ENCODE measurements around the gene GFER. TPM values are rescaled to one million over a fixed set of nuclear protein-coding genes. Genes with fewer than 3 reads are reported as not detected.
A peak's percentile ranks its signal among the peaks of the same experiment; 100 is the strongest.

GFER gene
- total and polyA plus RNA-seq, 9 of the 15 experiments (the other 6 are each of a cell fraction or from before 2014, with no cell fraction given) = 4.3 to 53.7 (median 19.8) TPM

DNA sequence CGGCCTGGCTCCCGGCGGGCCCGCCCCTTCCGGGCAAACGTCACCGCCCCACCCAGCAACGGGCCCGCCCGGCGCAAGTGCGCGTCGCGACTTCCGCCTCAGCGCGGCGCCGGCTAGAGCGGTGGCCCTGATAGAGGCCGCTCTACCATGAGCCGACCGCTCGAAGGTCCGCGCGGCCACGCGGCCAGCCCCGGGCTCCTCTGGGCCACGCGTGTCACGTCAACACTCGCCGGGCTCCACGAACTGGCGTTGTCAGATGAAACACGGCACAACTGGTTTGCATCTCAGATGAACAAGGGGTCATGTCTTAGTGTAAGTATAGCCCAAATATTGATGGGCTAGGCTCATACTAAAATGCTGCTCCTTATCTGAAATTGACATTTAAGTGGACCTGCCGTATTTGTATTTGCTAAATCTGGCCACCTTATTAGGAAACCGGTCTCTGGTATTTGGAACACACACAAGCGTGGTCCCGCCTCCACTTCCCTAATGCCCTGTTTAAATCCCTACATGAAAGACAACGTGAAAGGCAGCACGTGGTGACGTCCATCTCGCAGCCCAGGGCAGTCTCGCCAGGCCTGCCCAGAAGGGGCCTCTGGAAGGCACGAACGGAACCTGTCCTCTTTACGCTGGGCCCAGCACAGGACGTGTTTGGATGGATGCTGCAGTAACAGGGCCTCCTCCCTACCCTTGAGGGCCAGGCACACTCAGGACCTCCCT lies 26.0 kb downstream of the GFER start, which contains the start of gene ZNF598 (continued):
- TF ChIP-seq ZNF253 (CRISPR knock-in tag; conservative IDR thresholded peaks at IDR 0.05) (no peak), MAZ (CRISPR knock-in tag; conservative IDR thresholded peaks at IDR 0.05 in 1 of 2, IDR thresholded peaks at IDR 0.05 in 1 of 2) (peak in 1 of 2 experiments; percentile 76; a peak in 3 of 4 replicates), XRCC3 (IDR thresholded peaks at IDR 0.05) (no peak), MECOM (CRISPR knock-in tag; IDR thresholded peaks at IDR 0.05) (no peak), SRSF3 (IDR thresholded peaks at IDR 0.05; ENCODE audit: insufficient read depth, low read length) (no peak), ATF7 (IDR thresholded peaks at IDR 0.05) (peak; percentile 85), BCOR (IDR thresholded peaks at IDR 0.05) (peak; percentile 29; the same call in 1 of the 2 replicates), ZBTB8A (IDR thresholded peaks at IDR 0.05; ENCODE audit: partially characterized antibody) (no peak), ZNF316 (IDR thresholded peaks at IDR 0.05) (no peak), TGIF2 (CRISPR knock-in tag; IDR thresholded peaks at IDR 0.05) (no peak), MEF2A (IDR thresholded peaks at IDR 0.05; ENCODE audit: control insufficient read depth, low read depth, low read length) (no peak), MBD2 (IDR thresholded peaks at IDR 0.05; ENCODE audit: borderline replicate concordance, low read depth) (no peak; the same call in 1 of the 2 replicates), KLF10 (CRISPR knock-in tag; IDR thresholded peaks at IDR 0.05) (no peak), ATF1 (CRISPR knock-in tag; IDR thresholded peaks at IDR 0.05) (no peak), ATF1 (tag; IDR thresholded peaks at IDR 0.05) (peak; percentile 94), POLR2H (tag; IDR thresholded peaks at IDR 0.05; ENCODE audit: low read depth) (peak; percentile 86), TFAM (CRISPR knock-in tag; conservative IDR thresholded peaks at IDR 0.05) (no peak), SMARCB1 (IDR thresholded peaks at IDR 0.05; ENCODE audit: insufficient read length, low read depth) (no peak), NFIC (IDR thresholded peaks at IDR 0.05) (peak; percentile 47), SETDB1 (IDR thresholded peaks at IDR 0.05; ENCODE audit: low read length) (no peak), SNRNP70 (optimal IDR thresholded peaks at IDR 0.05; ENCODE audit: low read depth, low read length) (no peak), ZNF57 (CRISPR knock-in tag; IDR thresholded peaks at IDR 0.05) (no peak), BMI1 (IDR thresholded peaks at IDR 0.05; ENCODE audit: low read length) (no peak), TAL1 (IDR thresholded peaks at IDR 0.05) (no peak), ADNP (tag; IDR thresholded peaks at IDR 0.05) (no peak), RAD51 (IDR thresholded peaks at IDR 0.05; ENCODE audit: borderline replicate concordance, low read depth) (0 out of 2 replicates have a peak, but pooled peaks have one; percentile 13), KAT2B (IDR thresholded peaks at IDR 0.05; ENCODE audit: low read depth, low read length) (no peak)
- TF ChIP-seq, protein P1, sequence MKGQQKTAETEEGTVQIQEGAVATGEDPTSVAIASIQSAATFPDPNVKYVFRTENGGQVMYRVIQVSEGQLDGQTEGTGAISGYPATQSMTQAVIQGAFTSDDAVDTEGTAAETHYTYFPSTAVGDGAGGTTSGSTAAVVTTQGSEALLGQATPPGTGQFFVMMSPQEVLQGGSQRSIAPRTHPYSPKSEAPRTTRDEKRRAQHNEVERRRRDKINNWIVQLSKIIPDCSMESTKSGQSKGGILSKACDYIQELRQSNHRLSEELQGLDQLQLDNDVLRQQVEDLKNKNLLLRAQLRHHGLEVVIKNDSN (CRISPR knock-in tag; IDR thresholded peaks at IDR 0.05) = peak; percentile 78
- TF ChIP-seq, protein P2, sequence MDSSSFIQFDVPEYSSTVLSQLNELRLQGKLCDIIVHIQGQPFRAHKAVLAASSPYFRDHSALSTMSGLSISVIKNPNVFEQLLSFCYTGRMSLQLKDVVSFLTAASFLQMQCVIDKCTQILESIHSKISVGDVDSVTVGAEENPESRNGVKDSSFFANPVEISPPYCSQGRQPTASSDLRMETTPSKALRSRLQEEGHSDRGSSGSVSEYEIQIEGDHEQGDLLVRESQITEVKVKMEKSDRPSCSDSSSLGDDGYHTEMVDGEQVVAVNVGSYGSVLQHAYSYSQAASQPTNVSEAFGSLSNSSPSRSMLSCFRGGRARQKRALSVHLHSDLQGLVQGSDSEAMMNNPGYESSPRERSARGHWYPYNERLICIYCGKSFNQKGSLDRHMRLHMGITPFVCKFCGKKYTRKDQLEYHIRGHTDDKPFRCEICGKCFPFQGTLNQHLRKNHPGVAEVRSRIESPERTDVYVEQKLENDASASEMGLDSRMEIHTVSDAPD (CRISPR knock-in tag; IDR thresholded peaks at IDR 0.05) = no peak
- TF ChIP-seq, protein P3, sequence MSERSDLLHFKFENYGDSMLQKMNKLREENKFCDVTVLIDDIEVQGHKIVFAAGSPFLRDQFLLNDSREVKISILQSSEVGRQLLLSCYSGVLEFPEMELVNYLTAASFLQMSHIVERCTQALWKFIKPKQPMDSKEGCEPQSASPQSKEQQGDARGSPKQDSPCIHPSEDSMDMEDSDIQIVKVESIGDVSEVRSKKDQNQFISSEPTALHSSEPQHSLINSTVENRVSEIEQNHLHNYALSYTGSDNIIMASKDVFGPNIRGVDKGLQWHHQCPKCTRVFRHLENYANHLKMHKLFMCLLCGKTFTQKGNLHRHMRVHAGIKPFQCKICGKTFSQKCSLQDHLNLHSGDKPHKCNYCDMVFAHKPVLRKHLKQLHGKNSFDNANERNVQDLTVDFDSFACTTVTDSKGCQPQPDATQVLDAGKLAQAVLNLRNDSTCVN (CRISPR knock-in tag; IDR thresholded peaks at IDR 0.05) = no peak
